Astrocyte of the cerebellum (primary cell): ENCODE measurements around the gene TWSG1.

ENCODE experiments used
- DNase-seq: peaks from one replicate; pipeline ENCODE4 v3.0.0-alpha.2; 2011; ENCODE audit warnings: low read depth
- H3K4me3 ChIP-seq: 2 replicates; pipeline ENCODE4 v1.5.1; 2011; ENCODE audit warnings: mild to moderate bottlenecking, low read depth, low read length, moderate library complexity
- in situ Hi-C: cut with HindIII; loops from 2 replicates; pipeline ENCODE4 v1.10.0; 2017; ENCODE audit warnings: low sequenced_read_pairs
- TF ChIP-seq, protein P1 (sequence below): IDR thresholded peaks from 2 replicates; pipeline ENCODE4 v1.5.1; 2012; ENCODE audit warnings: low read length, low read depth, moderate library complexity, mild to moderate bottlenecking; ENCODE audit errors: missing control alignments

TWSG1 gene

DNA sequence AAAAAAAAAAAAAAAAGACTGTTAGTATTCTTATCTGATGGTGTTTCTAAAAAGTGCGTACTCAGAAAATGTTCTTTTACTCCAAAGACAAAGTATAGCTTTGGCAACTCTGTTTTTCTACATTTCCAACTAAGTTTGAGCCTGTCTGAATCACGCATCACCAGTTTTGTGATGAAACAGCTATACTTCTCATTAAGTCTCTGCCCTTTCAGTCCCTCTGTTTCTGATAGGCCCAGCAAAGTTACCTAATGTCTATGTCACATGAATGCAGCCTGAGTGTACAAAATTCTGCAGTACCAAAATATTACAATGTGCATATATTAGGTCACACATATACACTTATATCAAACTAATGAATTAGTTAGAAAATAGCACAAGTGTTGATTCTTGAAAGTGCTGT lies 22.4 kb downstream of the TWSG1 start:
- TF ChIP-seq, protein P1, sequence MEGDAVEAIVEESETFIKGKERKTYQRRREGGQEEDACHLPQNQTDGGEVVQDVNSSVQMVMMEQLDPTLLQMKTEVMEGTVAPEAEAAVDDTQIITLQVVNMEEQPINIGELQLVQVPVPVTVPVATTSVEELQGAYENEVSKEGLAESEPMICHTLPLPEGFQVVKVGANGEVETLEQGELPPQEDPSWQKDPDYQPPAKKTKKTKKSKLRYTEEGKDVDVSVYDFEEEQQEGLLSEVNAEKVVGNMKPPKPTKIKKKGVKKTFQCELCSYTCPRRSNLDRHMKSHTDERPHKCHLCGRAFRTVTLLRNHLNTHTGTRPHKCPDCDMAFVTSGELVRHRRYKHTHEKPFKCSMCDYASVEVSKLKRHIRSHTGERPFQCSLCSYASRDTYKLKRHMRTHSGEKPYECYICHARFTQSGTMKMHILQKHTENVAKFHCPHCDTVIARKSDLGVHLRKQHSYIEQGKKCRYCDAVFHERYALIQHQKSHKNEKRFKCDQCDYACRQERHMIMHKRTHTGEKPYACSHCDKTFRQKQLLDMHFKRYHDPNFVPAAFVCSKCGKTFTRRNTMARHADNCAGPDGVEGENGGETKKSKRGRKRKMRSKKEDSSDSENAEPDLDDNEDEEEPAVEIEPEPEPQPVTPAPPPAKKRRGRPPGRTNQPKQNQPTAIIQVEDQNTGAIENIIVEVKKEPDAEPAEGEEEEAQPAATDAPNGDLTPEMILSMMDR, result no peak
- DNase-seq, result no peak
- no peak overlapping the region for H3K4me3 ChIP-seq
- in situ Hi-C loops, result no loop called here

DNA sequence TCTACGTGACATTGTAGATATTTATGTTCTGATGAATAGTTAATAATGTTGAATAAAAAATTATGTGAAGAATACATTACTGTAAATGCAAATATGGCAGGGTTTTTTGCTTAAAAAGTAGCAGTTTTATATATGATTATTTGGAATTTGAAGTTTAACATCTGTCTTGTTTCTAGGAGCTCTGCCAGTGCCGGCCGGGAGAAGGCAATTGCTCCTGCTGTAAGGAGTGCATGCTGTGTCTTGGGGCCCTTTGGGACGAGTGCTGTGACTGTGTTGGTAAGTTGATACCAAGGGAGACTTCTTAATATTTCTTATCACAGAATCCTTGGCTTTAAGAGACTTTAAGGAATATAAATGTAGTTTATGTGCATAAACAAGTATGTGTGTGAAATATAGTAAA lies 25.2 kb downstream of the TWSG1 start:
- DNase-seq, result no peak
- TF ChIP-seq, protein P1, result no peak
- no peak overlapping the region for H3K4me3 ChIP-seq
- in situ Hi-C loops, result no loop called here

DNA sequence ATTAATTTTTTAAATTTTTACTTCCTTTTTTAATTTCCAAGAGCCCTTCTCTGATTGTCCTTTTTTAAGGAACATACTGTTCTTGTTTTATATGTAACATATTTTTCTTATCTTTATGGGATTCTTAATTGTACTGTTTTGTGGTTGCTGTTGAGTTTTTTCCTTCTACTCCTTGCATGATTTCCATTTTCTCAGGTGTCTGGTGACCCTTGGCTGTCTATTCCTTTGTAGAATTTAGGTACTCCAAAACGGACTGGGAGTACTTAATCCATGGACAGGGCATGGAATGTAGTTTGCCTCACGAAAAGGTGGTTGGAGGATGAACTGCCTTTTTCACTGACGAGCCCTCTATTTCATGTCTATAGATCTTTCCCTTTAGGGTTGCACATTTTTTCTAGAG lies 26.6 kb downstream of the TWSG1 start:
- no peak overlapping the region for H3K4me3 ChIP-seq
- TF ChIP-seq, protein P1, result no peak
- in situ Hi-C loops, result no loop called here
- DNase-seq, result no peak

DNA sequence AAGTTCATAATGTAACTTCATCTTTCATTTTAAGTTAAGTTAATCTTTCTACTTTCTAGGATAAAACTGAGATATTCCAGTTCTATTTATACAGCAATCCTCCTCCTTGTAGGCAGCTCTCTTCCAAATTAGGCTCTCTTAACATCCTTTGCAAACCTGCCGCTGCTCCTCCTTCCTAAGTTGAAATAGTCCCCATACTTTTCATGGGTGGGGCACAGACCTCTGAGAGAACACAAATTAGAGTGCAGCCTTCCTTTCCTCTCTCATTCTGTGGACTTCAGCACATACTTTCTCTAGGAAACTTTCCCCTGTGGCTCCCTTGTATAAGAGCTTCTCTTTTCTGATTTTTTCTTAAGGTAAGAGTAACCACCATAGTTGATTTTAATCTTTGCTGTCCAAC lies 28.3 kb downstream of the TWSG1 start:
- no peak for DNase-seq
- in situ Hi-C loops, result no loop called here
- TF ChIP-seq, protein P1, result no peak
- no peak overlapping the region for H3K4me3 ChIP-seq

DNA sequence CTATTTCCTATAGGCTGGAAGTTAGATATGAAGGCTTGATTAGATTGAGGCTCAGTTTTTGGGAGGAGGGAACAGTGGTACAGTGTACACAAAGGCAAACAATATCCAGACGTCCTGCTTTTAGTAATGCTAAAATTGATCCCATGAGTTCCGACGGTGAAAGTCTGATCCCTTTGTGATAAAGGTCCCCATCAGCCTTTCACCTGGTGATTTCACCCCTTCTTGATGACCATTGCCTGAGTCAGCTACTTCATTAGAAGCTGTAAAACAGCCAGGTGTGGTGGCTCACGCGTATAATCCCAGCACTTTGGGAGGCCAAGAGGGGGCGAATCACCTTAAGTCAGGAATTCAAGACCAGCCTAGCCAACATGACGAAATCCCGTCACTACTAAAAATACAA lies 29.7 kb downstream of the TWSG1 start:
- DNase-seq, result no peak
- H3K4me3 ChIP-seq, result no peak overlapping the region
- in situ Hi-C loops, result no loop called here
- TF ChIP-seq, protein P1, result no peak

DNA sequence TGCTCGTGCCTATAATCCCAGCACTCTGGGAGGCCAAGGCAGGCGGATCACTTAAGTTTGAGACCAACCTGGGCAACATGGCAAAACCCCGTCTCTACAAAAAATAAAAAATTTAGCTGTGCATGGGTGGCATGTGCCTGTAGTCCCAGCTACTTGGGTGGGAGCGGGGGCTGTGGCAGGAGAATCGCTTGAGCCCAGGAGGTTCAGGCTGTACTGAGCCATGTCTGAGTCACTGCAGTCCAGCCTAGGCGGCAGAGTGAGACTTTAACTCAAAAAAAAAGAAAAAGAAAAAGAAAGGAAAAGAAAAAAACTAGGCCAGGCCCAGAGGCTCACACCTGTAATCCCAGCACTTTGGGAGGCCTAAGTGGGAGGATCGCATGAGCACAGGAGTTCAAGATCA lies 30.8 kb downstream of the TWSG1 start:
- in situ Hi-C loops, result no loop called here
- no peak overlapping the region for H3K4me3 ChIP-seq
- no peak for DNase-seq
- TF ChIP-seq, protein P1, result no peak
